K562 (cell line): ENCODE measurements around the gene MICOS13. TPM values are rescaled to one million over a fixed set of nuclear protein-coding genes. Genes with fewer than 3 reads are reported as not detected.

Source experiments
- ATAC-seq: fragments of 200-7000 bp; cut with Tn5 transposase; 3 replicates; pipeline ENCODE4 v1.9.1; 2020; ENCODE audit warnings: moderate library complexity
- BruUV-seq: library from RNA; stranded (reverse); fragments of 400-500 nt; replicated peaks from 2 replicates; lab custom pipeline; 2021; lab: Mats Ljungman, UMichigan
- CTCF ChIA-PET: fragments of 300-600 bp; formaldehyde crosslinking; extraction: SDS; loops from one replicate; lab custom pipeline; 2021; ENCODE audit warnings: low intra/inter-chr PET ratio; lab: Yijun Ruan, JAX
- POLR2A ChIA-PET: fragments of 300-600, 350-650 bp; sonication (Branson Sonifier 250); formaldehyde crosslinking; extraction: SDS; loops from one replicate; lab custom pipeline; 2021; ENCODE audit warnings: antibody characterized with exemption, inconsistent platforms; lab: Yijun Ruan, JAX
- DNase-seq, 4 experiments: peaks; one replicate each; pipeline versions ENCODE4 v3.0.0 to v3.0.0-alpha.2; 2011 to 2018; ENCODE audit warnings: low spot score in 3 of 4, mixed read lengths in 3 of 4; ENCODE audit errors: extremely low read depth in 1 of 4
- FAIRE-seq: peaks from 2 replicates; lab custom pipeline; 2011; peaks lifted over from hg19 to GRCh38; lab: Jason Lieb, UNC
- H2AFZ ChIP-seq: 2 replicates; pipeline ENCODE4 v1.6.0; 2011; ENCODE audit warnings: low read depth, low read length, control low read depth, inconsistent platforms
- H3K27ac ChIP-seq: fragments of 200-600 bp; 3 replicates; pipeline ENCODE4 v1.8.0; 2011; ENCODE audit warnings: low read depth, mild to moderate bottlenecking, control low read depth, inconsistent platforms, low read length, moderate library complexity, mixed read lengths; ENCODE audit errors: extremely low read depth
- H3K27me3 ChIP-seq, 2 experiments: fragments of 300-600 bp in 1 of 2; 2 replicates in 1 of 2; 3 replicates in 1 of 2; pipeline versions ENCODE4 v1.6.0 to v1.8.0; 2011; ENCODE audit warnings: inconsistent platforms in 2 of 2, low read length in 2 of 2, mild to moderate bottlenecking in 1 of 2, mixed read lengths in 1 of 2, moderate library complexity in 1 of 2; ENCODE audit not compliant: control insufficient read depth in 2 of 2, insufficient read depth in 2 of 2
- H3K36me3 ChIP-seq: fragments of 300-600 bp; 3 replicates; pipeline ENCODE4 v1.8.0; 2011; ENCODE audit warnings: mild to moderate bottlenecking, low read length, inconsistent platforms; ENCODE audit not compliant: control insufficient read depth, insufficient read depth
- H3K4me1 ChIP-seq, 2 experiments: fragments of 200-600 bp in 1 of 2; replicated peaks in 1 of 2; 2 replicates in 1 of 2; 3 replicates in 1 of 2; pipeline versions ENCODE4 v1.5.1 to v1.8.0; 2011; ENCODE audit warnings: inconsistent platforms in 2 of 2, low read length in 2 of 2, mild to moderate bottlenecking in 1 of 2, mixed read lengths in 1 of 2, moderate library complexity in 1 of 2; ENCODE audit not compliant: control insufficient read depth in 2 of 2, insufficient read depth in 2 of 2
- H3K4me2 ChIP-seq: 2 replicates; pipeline ENCODE4 v1.6.1; 2011; ENCODE audit warnings: low read length, control low read depth, inconsistent platforms, mixed read lengths; ENCODE audit not compliant: insufficient read depth
- H3K4me3 ChIP-seq: fragments of 200-600 bp; sonication (generic), shearing (Covaris generic); 2 replicates; pipeline ENCODE4 v1.5.1; 2016; ENCODE audit warnings: control low read depth, inconsistent platforms
- H3K79me2 ChIP-seq: fragments of 200-600 bp; 3 replicates; pipeline ENCODE4 v1.8.0; 2011; ENCODE audit warnings: low read length, inconsistent platforms; ENCODE audit not compliant: control insufficient read depth, insufficient read depth
- H3K9ac ChIP-seq, 2 experiments: 2 replicates each; pipeline versions ENCODE4 v1.6.0 to v1.6.1; 2011; ENCODE audit warnings: low read depth in 2 of 2, low read length in 2 of 2, control low read depth in 1 of 2, inconsistent platforms in 1 of 2, mild to moderate bottlenecking in 1 of 2, mixed read lengths in 1 of 2; ENCODE audit not compliant: insufficient read depth in 1 of 2
- H3K9me1 ChIP-seq: one replicate; pipeline ENCODE4 v1.6.0; 2011; ENCODE audit warnings: inconsistent platforms, mild to moderate bottlenecking, low read length, moderate library complexity; ENCODE audit not compliant: control insufficient read depth, insufficient read depth
- H3K9me3 ChIP-seq: replicated peaks from 2 replicates; pipeline ENCODE4 v1.5.1; 2011; ENCODE audit warnings: low read depth, low read length, inconsistent platforms; ENCODE audit not compliant: control insufficient read depth, insufficient read depth
- H4K20me1 ChIP-seq: replicated peaks from 2 replicates; pipeline ENCODE4 v1.6.1; 2011; ENCODE audit warnings: low read length, inconsistent platforms, mixed read lengths; ENCODE audit not compliant: control insufficient read depth, insufficient read depth
- MAFF ChIP-seq: IDR thresholded peaks from 2 replicates; pipeline ENCODE4 v1.6.1; 2012; ENCODE audit warnings: low read length, improper control_type of control experiment
- ZNF146 ChIP-seq: IDR thresholded peaks from one replicate; pipeline ENCODE4 v1.6.1; 2018; ENCODE audit warnings: missing compliant biosample characterization; ENCODE audit not compliant: unreplicated experiment
- WGBS: fragments of 100-300 bp; shearing (Covaris generic); methylation state at CpG from one replicate; pipeline ENCODE4 v1.1.6; 2016; ENCODE audit warnings: low coverage, mixed read lengths; ENCODE audit not compliant: insufficient coverage; ENCODE audit errors: missing lambda C conversion rate; 5-methylcytosine and 5-hydroxymethylcytosine counted together
- in situ Hi-C: fragments of 300-500 bp; cut with MboI; formaldehyde crosslinking; loops from 4 replicates; pipeline ENCODE4 v1.15.0; 2018; ENCODE audit warnings: inconsistent platforms, mixed read lengths
- intact Hi-C: fragments of 100-400 bp; cut with micrococcal nuclease; formaldehyde crosslinking; loops from 2 replicates; pipeline ENCODE4 v1.14.2; 2022
- polyA plus RNA-seq, 8 experiments: library from polyadenylated mRNA; depleted of rRNA in 4 of 8; stranded (reverse) in 5 of 8; unstranded in 3 of 8; fragments of >200 nt; fragmentation: Nextera tagmentation in 2 of 8; fragmentation: Illumina TruSeq in 1 of 8; extraction: Ambion mirVana in 2 of 8; extraction: Trizol in 1 of 8; gene quantifications; 2 replicates each; pipeline versions ENCODE4 v1.2.1 to v1.2.3, GENCODE V29; 2011 to 2014; ENCODE audit warnings: inconsistent platforms in 1 of 8, missing spikeins in 1 of 8
- total RNA-seq, 7 experiments: library from RNA; depleted of rRNA in 6 of 7; stranded (reverse); fragments of >200 nt in 6 of 7; fragmentation: Illumina TruSeq in 2 of 7; extraction: Trizol in 2 of 7; gene quantifications; 2 replicates each; pipeline versions ENCODE4 v1.2.1 to v1.2.3, GENCODE V29; 2011 to 2021; ENCODE audit warnings: low replicate concordance in 1 of 7
- TF ChIP-seq, protein P1 (sequence below): sonication (generic); formaldehyde crosslinking; IDR thresholded peaks from 2 replicates; pipeline ENCODE4 v1.8.0; 2023; ENCODE audit warnings: mild to moderate bottlenecking, missing genetic modification reagents
- TF ChIP-seq, protein P2 (sequence below): fragments of 250-450 bp; sonication (Bioruptor Pico); IDR thresholded peaks from 2 replicates; pipeline ENCODE4 v1.8.0; 2022; ENCODE audit warnings: inconsistent platforms, mild to moderate bottlenecking, moderate library complexity, borderline replicate concordance
- TF ChIP-seq, protein P3 (sequence below): sonication (generic); formaldehyde crosslinking; IDR thresholded peaks from 2 replicates; pipeline ENCODE4 v1.8.1; 2023; ENCODE audit warnings: missing genetic modification reagents, mild to moderate bottlenecking, borderline replicate concordance

The MICOS13 gene
- total and polyA plus RNA-seq, 9 of the 15 experiments (the other 6 are each of a cell fraction or from before 2014, with no cell fraction given), result 15.5 to 220 (median 49.4) TPM

DNA sequence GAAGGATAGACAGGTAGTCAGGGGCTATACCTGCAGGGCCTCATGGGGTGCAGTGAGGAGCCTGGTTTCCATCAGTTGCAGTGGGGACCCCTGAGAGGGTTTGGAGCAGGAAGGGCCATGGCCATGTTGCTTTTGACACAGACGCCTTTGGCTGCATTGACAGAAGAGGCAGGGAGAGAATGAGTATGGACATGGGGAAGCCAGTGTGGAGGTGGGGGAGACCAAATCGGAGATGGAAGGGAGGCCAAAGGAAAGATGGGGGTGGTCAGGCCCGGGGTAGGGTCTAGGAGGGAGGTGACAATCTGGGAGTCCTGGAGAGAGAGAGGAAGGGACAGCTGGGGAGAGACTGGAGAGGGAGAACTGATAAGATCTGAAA, 1.8 kb upstream of the MICOS13 start (continued):
- TF ChIP-seq ZNF146 (CRISPR knock-in tag), result no peak
- TF ChIP-seq, protein P1, sequence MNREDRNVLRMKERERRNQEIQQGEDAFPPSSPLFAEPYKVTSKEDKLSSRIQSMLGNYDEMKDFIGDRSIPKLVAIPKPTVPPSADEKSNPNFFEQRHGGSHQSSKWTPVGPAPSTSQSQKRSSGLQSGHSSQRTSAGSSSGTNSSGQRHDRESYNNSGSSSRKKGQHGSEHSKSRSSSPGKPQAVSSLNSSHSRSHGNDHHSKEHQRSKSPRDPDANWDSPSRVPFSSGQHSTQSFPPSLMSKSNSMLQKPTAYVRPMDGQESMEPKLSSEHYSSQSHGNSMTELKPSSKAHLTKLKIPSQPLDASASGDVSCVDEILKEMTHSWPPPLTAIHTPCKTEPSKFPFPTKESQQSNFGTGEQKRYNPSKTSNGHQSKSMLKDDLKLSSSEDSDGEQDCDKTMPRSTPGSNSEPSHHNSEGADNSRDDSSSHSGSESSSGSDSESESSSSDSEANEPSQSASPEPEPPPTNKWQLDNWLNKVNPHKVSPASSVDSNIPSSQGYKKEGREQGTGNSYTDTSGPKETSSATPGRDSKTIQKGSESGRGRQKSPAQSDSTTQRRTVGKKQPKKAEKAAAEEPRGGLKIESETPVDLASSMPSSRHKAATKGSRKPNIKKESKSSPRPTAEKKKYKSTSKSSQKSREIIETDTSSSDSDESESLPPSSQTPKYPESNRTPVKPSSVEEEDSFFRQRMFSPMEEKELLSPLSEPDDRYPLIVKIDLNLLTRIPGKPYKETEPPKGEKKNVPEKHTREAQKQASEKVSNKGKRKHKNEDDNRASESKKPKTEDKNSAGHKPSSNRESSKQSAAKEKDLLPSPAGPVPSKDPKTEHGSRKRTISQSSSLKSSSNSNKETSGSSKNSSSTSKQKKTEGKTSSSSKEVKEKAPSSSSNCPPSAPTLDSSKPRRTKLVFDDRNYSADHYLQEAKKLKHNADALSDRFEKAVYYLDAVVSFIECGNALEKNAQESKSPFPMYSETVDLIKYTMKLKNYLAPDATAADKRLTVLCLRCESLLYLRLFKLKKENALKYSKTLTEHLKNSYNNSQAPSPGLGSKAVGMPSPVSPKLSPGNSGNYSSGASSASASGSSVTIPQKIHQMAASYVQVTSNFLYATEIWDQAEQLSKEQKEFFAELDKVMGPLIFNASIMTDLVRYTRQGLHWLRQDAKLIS (CRISPR knock-in tag), result no peak
- no peak for TF ChIP-seq MAFF

DNA sequence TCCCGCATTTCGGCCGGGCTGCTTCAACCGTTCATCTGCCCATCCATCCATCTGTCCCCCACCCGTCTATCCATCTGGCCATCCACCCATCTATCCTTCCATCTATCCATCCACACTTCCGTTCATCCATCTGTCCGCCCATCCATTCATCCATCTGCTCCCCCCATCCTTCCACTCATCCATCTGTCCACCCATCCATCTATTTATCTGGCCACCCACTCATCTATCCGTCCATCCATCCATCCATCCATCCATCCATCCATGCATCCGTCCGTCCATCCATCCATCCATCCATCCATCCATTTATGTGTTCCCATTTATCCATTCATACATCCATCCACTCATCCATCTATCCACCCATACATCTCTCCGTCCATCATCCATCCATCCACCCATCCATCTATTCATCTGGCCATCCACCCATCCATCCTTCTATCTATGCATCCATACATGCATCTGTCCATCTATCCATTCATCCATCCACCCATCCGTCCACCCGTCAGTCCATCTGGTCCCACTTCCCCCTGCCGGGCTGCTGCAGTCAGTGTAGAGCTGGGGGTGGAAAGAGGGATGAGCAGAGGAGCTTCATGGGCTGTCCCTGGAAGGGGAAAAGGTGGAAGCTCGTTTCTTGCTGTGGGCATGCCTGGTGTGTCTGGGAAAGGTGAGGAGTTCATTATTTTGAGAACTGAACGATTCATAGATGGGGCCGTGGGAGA, 1.2 kb upstream of the MICOS13 start:
- no peak for DNase-seq
- H3K79me2 ChIP-seq, result peaks cover 12% of the 10 kb centered on the region
- no TSS peak for BruUV-seq
- H3K4me1 ChIP-seq, result peaks cover 25 to 68% of the 10 kb centered on the region in 2 experiments
- WGBS, result 31% methylated on average over 17 of the region's 17 CpGs
- peaks cover 17% of the 10 kb centered on the region; the same call in 2 of the 3 replicates for H3K36me3 ChIP-seq
- no peaks in the 10 kb centered on the region for H3K9me3 ChIP-seq
- no peaks in the 10 kb centered on the region for H3K9me1 ChIP-seq
- H3K9ac ChIP-seq, result peak overlapping the region; percentile 93 to 100; a peak in 3 of 4 replicates
- CTCF ChIA-PET, result interaction anchor here (0.6 kb wide), 1 partner anchor 12 kb away, joined by 6 read pairs; no protein-coding TSS in a partner anchor
- intact Hi-C loops, result loop anchor here (10.0 kb wide), 1 partner anchor 57 kb away; the partner anchor contains the start of genes SAFB and SAFB2
- no peak overlapping the region; the same call in 1 of the 3 replicates for H3K27ac ChIP-seq
- H3K4me3 ChIP-seq, result peak overlapping the region; percentile 94
- no peak for ATAC-seq
- in situ Hi-C loops, result no loop called here
- no peak for FAIRE-seq
- H3K27me3 ChIP-seq, result no peaks in the 10 kb centered on the region
- peak overlapping the region; percentile 99 for H3K4me2 ChIP-seq
- POLR2A ChIA-PET, result interaction anchor here (1.0 to 1.7 kb wide), 4 partner anchors 9 to 110 kb away, joined by 3 to 11 read pairs (median 5); partner anchors contain the start of genes CATSPERD, DUS3L and LONP1
- peak overlapping the region; percentile 100 for H2AFZ ChIP-seq
- H4K20me1 ChIP-seq, result peaks cover 6% of the 10 kb centered on the region; the same call in 1 of the 2 replicates
- TF ChIP-seq, protein P2, sequence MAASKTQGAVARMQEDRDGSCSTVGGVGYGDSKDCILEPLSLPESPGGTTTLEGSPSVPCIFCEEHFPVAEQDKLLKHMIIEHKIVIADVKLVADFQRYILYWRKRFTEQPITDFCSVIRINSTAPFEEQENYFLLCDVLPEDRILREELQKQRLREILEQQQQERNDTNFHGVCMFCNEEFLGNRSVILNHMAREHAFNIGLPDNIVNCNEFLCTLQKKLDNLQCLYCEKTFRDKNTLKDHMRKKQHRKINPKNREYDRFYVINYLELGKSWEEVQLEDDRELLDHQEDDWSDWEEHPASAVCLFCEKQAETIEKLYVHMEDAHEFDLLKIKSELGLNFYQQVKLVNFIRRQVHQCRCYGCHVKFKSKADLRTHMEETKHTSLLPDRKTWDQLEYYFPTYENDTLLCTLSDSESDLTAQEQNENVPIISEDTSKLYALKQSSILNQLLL (CRISPR knock-in tag), result no peak
- TF ChIP-seq, protein P3, sequence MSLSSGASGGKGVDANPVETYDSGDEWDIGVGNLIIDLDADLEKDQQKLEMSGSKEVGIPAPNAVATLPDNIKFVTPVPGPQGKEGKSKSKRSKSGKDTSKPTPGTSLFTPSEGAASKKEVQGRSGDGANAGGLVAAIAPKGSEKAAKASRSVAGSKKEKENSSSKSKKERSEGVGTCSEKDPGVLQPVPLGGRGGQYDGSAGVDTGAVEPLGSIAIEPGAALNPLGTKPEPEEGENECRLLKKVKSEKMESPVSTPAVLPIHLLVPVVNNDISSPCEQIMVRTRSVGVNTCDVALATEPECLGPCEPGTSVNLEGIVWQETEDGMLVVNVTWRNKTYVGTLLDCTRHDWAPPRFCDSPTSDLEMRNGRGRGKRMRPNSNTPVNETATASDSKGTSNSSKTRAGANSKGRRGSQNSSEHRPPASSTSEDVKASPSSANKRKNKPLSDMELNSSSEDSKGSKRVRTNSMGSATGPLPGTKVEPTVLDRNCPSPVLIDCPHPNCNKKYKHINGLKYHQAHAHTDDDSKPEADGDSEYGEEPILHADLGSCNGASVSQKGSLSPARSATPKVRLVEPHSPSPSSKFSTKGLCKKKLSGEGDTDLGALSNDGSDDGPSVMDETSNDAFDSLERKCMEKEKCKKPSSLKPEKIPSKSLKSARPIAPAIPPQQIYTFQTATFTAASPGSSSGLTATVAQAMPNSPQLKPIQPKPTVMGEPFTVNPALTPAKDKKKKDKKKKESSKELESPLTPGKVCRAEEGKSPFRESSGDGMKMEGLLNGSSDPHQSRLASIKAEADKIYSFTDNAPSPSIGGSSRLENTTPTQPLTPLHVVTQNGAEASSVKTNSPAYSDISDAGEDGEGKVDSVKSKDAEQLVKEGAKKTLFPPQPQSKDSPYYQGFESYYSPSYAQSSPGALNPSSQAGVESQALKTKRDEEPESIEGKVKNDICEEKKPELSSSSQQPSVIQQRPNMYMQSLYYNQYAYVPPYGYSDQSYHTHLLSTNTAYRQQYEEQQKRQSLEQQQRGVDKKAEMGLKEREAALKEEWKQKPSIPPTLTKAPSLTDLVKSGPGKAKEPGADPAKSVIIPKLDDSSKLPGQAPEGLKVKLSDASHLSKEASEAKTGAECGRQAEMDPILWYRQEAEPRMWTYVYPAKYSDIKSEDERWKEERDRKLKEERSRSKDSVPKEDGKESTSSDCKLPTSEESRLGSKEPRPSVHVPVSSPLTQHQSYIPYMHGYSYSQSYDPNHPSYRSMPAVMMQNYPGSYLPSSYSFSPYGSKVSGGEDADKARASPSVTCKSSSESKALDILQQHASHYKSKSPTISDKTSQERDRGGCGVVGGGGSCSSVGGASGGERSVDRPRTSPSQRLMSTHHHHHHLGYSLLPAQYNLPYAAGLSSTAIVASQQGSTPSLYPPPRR (CRISPR knock-in tag), result 0 out of 2 replicates have a peak, but pooled peaks have one; percentile 16
